HL-60/S4 treated with phorbol 12-myristate 13-acetate at 8.2 ng/mL for 4 days and 3 days (cell line): Measurements from ENCODE around the gene TEX13C.
"Not testable (repeated sequence)": the region's sequence is repeated elsewhere in the genome, so short reads cannot be mapped to it uniquely, and the experiment has no call there.

ENCODE experiments used
- in situ Hi-C: fragments of 300-500 bp; cut with MboI; formaldehyde crosslinking; loops from 2 replicates; pipeline ENCODE4 v1.15.0; 2022; ENCODE audit warnings: low sequenced_read_pairs

Gene TEX13C

GRCh38 chrX:125319646-125320521 lies at the start of gene TEX13C:
TEX13C (plus strand) TSS chrX:125319871; CDS start chrX:125320120, 249 bp downstream.
- in situ Hi-C loops: no loop called here

- in situ Hi-C loops: no loop called here
Observed at GRCh38 chrX:125287282-125287681, 32.4 kb upstream of the TEX13C start.

- in situ Hi-C loops: no loop called here
Observed at GRCh38 chrX:125288343-125288742, 31.3 kb upstream of the TEX13C start.

GRCh38 chrX:125289209-125289608 lies 30.5 kb upstream of the TEX13C start:
- in situ Hi-C loops: no loop called here

- in situ Hi-C loops: no loop called here
Observed at GRCh38 chrX:125289920-125290319, 29.8 kb upstream of the TEX13C start.

GRCh38 chrX:125291124-125291523 lies 28.5 kb upstream of the TEX13C start:
- in situ Hi-C loops: no loop called here

- in situ Hi-C loops: no loop called here
Observed at GRCh38 chrX:125293850-125294780, 25.6 kb upstream of the TEX13C start.

- in situ Hi-C loops: no loop called here
Observed at GRCh38 chrX:125295337-125295736, 24.3 kb upstream of the TEX13C start.

GRCh38 chrX:125298871-125299270 lies 20.8 kb upstream of the TEX13C start:
- in situ Hi-C loops: no loop called here

GRCh38 chrX:125306335-125306866 lies 13.3 kb upstream of the TEX13C start:
- in situ Hi-C loops: no loop called here

GRCh38 chrX:125308653-125309052 lies 11.0 kb upstream of the TEX13C start:
- in situ Hi-C loops: no loop called here

GRCh38 chrX:125319166-125319565 lies 505 bp upstream of the TEX13C start:
- in situ Hi-C loops: not testable (repeated sequence)

GRCh38 chrX:125322431-125322830 lies 2.8 kb downstream of the TEX13C start:
- in situ Hi-C loops: no loop called here

- in situ Hi-C loops: no loop called here
Observed at GRCh38 chrX:125326599-125326998, 6.9 kb downstream of the TEX13C start.

- in situ Hi-C loops: no loop called here
Observed at GRCh38 chrX:125327891-125328290, 8.2 kb downstream of the TEX13C start.

GRCh38 chrX:125333583-125333982 lies 13.9 kb downstream of the TEX13C start:
- in situ Hi-C loops: no loop called here

GRCh38 chrX:125340490-125340889 lies 20.8 kb downstream of the TEX13C start:
- in situ Hi-C loops: no loop called here

- in situ Hi-C loops: no loop called here
Observed at GRCh38 chrX:125374169-125374568, 54.5 kb downstream of the TEX13C start.
